PC-3 (cell line): ENCODE results near the gene HOXC13.

Experiments used
- CTCF ChIP-seq: fragments of 300-600 bp; sonication (generic); conservative IDR thresholded peaks from 2 replicates; pipeline ENCODE4 v1.5.1; 2017; ENCODE audit warnings: antibody characterized with exemption, low read depth, mild to moderate bottlenecking, low read length
- EZH2 ChIP-seq: fragments of 300-600 bp; sonication (generic); IDR thresholded peaks from one replicate; pipeline ENCODE4 v1.6.1; 2017; ENCODE audit warnings: antibody characterized with exemption, mild to moderate bottlenecking, low read length; ENCODE audit not compliant: unreplicated experiment
- EZH2phosphoT487 ChIP-seq: fragments of 300-600 bp; sonication (generic); IDR thresholded peaks from 2 replicates; pipeline ENCODE4 v1.6.1; 2018; ENCODE audit warnings: mild to moderate bottlenecking, antibody characterized with exemption, low read length, borderline replicate concordance

GRCh38 chr12:53890081-53890480 lies 48.5 kb upstream of the HOXC13 start:
- TF ChIP-seq CTCF (no peak), EZH2phosphoT487 (no peak), EZH2 (no peak)
